Neural cell (in vitro differentiated cells): ENCODE data around the gene GPR142. TPM values are rescaled to one million over a fixed set of nuclear protein-coding genes. Genes with fewer than 3 reads are reported as not detected.

Experiments
- H2AFZ ChIP-seq: fragments of 200-600, 300-800 bp; sonication (generic), shearing (Covaris generic); 2 replicates; pipeline ENCODE4 v1.6.0; 2014; ENCODE audit warnings: low read depth, mild to moderate bottlenecking, antibody characterized with exemption, low read length, moderate library complexity
- H3F3A ChIP-seq: fragments of 200-600 bp; shearing (Covaris generic); 2 replicates; pipeline ENCODE4 v1.6.1; 2016; ENCODE audit warnings: mild to moderate bottlenecking, moderate library complexity, mixed read lengths, antibody characterized with exemption, low read length; ENCODE audit not compliant: insufficient read depth, poor library complexity, severe bottlenecking
- H3K27ac ChIP-seq: fragments of 200-600, 300-800 bp; sonication (generic), shearing (Covaris generic); 2 replicates; pipeline ENCODE4 v1.5.1; 2014; ENCODE audit warnings: mild to moderate bottlenecking, low read length, moderate library complexity
- H3K27me3 ChIP-seq: fragments of 300-800, 200-600 bp; sonication (generic), shearing (Covaris generic); 2 replicates; pipeline ENCODE4 v1.6.0; 2014; ENCODE audit warnings: mild to moderate bottlenecking, low read depth, low read length, moderate library complexity; ENCODE audit not compliant: insufficient read depth
- H3K36me3 ChIP-seq: fragments of 300-800, 200-600 bp; sonication (generic), shearing (Covaris generic); 2 replicates; pipeline ENCODE4 v1.5.1; 2014; ENCODE audit warnings: mild to moderate bottlenecking, antibody characterized with exemption, low read length, moderate library complexity; ENCODE audit not compliant: insufficient read depth
- H3K4me2 ChIP-seq: fragments of 300-800, 200-600 bp; sonication (generic), shearing (Covaris generic); 2 replicates; pipeline ENCODE4 v1.6.0; 2014; ENCODE audit warnings: mild to moderate bottlenecking, low read length
- H3K4me3 ChIP-seq: fragments of 300-800, 200-600 bp; sonication (generic), shearing (Covaris generic); 2 replicates; pipeline ENCODE4 v1.5.1; 2014; ENCODE audit warnings: mild to moderate bottlenecking, low read length, moderate library complexity
- H3K79me2 ChIP-seq: fragments of 200-600 bp; shearing (Covaris generic); replicated peaks from 2 replicates; pipeline ENCODE4 v1.6.0; 2014; ENCODE audit warnings: mild to moderate bottlenecking, low read length, moderate library complexity; ENCODE audit not compliant: insufficient read depth
- H3K9ac ChIP-seq: fragments of 300-800, 200-600 bp; sonication (generic), shearing (Covaris generic); 2 replicates; pipeline ENCODE4 v1.6.1; 2016; ENCODE audit warnings: mild to moderate bottlenecking, low read length, mixed read lengths
- H3K9me2 ChIP-seq: fragments of 200-600 bp; shearing (Covaris generic); 2 replicates; pipeline ENCODE4 v1.6.1; 2016; ENCODE audit warnings: mild to moderate bottlenecking, low read length, mixed read lengths; ENCODE audit not compliant: insufficient read depth
- H3K9me3 ChIP-seq: fragments of 200-600, 300-800 bp; sonication (generic), shearing (Covaris generic); 2 replicates; pipeline ENCODE4 v1.6.1; 2016; ENCODE audit warnings: mild to moderate bottlenecking, mixed run types, low read length, moderate library complexity, mixed read lengths
- H4K20me1 ChIP-seq: fragments of 200-600 bp; shearing (Covaris generic); 2 replicates; pipeline ENCODE4 v1.6.1; 2016; ENCODE audit warnings: mild to moderate bottlenecking, mixed run types; ENCODE audit not compliant: insufficient read depth
- EP300 ChIP-seq: fragments of 450-650 bp; conservative IDR thresholded peaks from 2 replicates; pipeline ENCODE4 v1.6.1; 2014; ENCODE audit warnings: antibody characterized with exemption, mild to moderate bottlenecking, moderate library complexity; ENCODE audit not compliant: poor library complexity, severe bottlenecking
- EZH2 ChIP-seq: fragments of 200-600, 300-800 bp; shearing (Covaris generic), sonication (generic); IDR thresholded peaks from 2 replicates; pipeline ENCODE4 v1.6.1; 2014; ENCODE audit warnings: antibody characterized with exemption, low read length, borderline replicate concordance, mild to moderate bottlenecking; ENCODE audit not compliant: insufficient read depth, poor library complexity, severe bottlenecking
- MXI1 ChIP-seq: fragments of 450-650 bp; conservative IDR thresholded peaks from 2 replicates; pipeline ENCODE4 v1.6.1; 2014; ENCODE audit warnings: antibody characterized with exemption, mild to moderate bottlenecking; ENCODE audit not compliant: poor library complexity, severe bottlenecking
- POLR2AphosphoS5 ChIP-seq: IDR thresholded peaks from 2 replicates; pipeline ENCODE4 v1.6.1; 2012
- RAD21 ChIP-seq: fragments of 450-650 bp; conservative IDR thresholded peaks from 2 replicates; pipeline ENCODE4 v1.6.1; 2014; ENCODE audit warnings: antibody characterized with exemption, mild to moderate bottlenecking, moderate library complexity
- SMC3 ChIP-seq: fragments of 450-650 bp; conservative IDR thresholded peaks from 2 replicates; pipeline ENCODE4 v1.6.1; 2014; ENCODE audit warnings: antibody characterized with exemption, mild to moderate bottlenecking, moderate library complexity; ENCODE audit not compliant: poor library complexity
- TAF1 ChIP-seq: IDR thresholded peaks from 2 replicates; pipeline ENCODE4 v1.6.1; 2012; ENCODE audit warnings: low read depth
- polyA plus RNA-seq: library from polyadenylated mRNA; depleted of rRNA; stranded (reverse); fragments of >200 nt; gene quantifications from 2 replicates; pipeline ENCODE4 v1.2.3, GENCODE V29; 2014
- TF ChIP-seq, protein P1 (sequence below): IDR thresholded peaks from 2 replicates; pipeline ENCODE4 v1.6.1; 2012; ENCODE audit warnings: borderline replicate concordance
- TF ChIP-seq, protein P2 (sequence below): fragments of 450-650 bp; IDR thresholded peaks from 2 replicates; pipeline ENCODE4 v1.5.1; 2014; ENCODE audit warnings: antibody characterized with exemption, mild to moderate bottlenecking, moderate library complexity; ENCODE audit not compliant: poor library complexity, severe bottlenecking

Gene GPR142
- polyA plus RNA-seq, 1 donor from 2014 or later = not detected

DNA sequence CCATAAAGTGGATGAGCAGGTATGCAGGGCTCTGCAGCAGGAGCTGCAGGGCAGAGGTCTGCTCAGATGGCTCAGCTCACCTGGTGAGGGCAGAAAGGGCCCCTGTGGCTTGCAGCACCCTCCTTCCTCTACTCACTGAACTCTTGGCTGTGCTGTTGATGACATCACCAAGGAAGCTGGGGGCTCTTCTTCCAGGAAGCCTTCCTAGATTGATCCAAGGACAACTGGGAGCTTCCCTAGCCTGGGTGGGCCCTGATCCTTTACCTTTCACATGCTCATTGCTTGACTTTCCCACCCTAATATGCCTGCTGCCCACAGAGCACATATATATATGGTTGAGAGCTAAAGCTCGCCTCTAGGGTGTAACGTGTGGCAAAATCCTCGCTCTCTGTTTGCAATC is 38.8 kb upstream of the GPR142 start:
- Histone ChIP-seq H3K9ac (no peak overlapping the region), H3K4me3 (no peak overlapping the region), H3F3A (no peaks in the 10 kb centered on the region), H3K4me2 (no peak overlapping the region), H4K20me1 (no peaks in the 10 kb centered on the region), H3K36me3 (no peaks in the 10 kb centered on the region), H3K27me3 (peaks cover 34% of the 10 kb centered on the region), H3K27ac (no peak overlapping the region), H2AFZ (no peak overlapping the region), H3K9me2 (no peaks in the 10 kb centered on the region), H3K79me2 (no peaks in the 10 kb centered on the region), H3K9me3 (no peaks in the 10 kb centered on the region)
- TF ChIP-seq SMC3 = no peak

DNA sequence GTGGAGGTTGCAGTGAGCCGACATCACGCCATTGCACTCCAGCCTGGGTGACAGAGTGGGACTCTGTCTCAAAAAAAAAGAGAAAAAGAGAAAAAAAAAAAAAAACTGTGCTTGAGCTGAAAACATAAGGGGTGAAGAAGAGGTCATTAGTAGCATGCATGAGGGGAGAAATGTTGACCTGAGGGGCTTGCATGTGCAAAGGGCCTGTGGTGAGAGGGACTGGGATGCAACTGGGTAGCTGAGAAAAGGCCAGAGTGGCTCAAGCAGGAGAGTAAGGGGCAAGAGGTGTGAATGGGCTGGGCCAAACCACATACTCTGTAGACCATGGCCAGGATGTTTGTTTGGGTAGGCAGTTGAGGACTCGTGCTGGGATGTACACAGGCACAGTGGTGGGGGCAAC is 37.9 kb upstream of the GPR142 start:
- H3K79me2 ChIP-seq = no peaks in the 10 kb centered on the region
- H3K9me3 ChIP-seq = no peaks in the 10 kb centered on the region
- H2AFZ ChIP-seq = no peak overlapping the region
- no peak overlapping the region for H3K4me3 ChIP-seq
- peaks cover 29% of the 10 kb centered on the region for H3K27me3 ChIP-seq
- H3K4me2 ChIP-seq = no peak overlapping the region
- no peak overlapping the region for H3K27ac ChIP-seq
- no peaks in the 10 kb centered on the region for H4K20me1 ChIP-seq
- H3K36me3 ChIP-seq = no peaks in the 10 kb centered on the region
- no peaks in the 10 kb centered on the region for H3F3A ChIP-seq
- TF ChIP-seq TAF1 (no peak), SMC3 (no peak), EP300 (no peak), MXI1 (no peak), RAD21 (no peak), POLR2AphosphoS5 (no peak), EZH2 (no peak)
- TF ChIP-seq, protein P1, sequence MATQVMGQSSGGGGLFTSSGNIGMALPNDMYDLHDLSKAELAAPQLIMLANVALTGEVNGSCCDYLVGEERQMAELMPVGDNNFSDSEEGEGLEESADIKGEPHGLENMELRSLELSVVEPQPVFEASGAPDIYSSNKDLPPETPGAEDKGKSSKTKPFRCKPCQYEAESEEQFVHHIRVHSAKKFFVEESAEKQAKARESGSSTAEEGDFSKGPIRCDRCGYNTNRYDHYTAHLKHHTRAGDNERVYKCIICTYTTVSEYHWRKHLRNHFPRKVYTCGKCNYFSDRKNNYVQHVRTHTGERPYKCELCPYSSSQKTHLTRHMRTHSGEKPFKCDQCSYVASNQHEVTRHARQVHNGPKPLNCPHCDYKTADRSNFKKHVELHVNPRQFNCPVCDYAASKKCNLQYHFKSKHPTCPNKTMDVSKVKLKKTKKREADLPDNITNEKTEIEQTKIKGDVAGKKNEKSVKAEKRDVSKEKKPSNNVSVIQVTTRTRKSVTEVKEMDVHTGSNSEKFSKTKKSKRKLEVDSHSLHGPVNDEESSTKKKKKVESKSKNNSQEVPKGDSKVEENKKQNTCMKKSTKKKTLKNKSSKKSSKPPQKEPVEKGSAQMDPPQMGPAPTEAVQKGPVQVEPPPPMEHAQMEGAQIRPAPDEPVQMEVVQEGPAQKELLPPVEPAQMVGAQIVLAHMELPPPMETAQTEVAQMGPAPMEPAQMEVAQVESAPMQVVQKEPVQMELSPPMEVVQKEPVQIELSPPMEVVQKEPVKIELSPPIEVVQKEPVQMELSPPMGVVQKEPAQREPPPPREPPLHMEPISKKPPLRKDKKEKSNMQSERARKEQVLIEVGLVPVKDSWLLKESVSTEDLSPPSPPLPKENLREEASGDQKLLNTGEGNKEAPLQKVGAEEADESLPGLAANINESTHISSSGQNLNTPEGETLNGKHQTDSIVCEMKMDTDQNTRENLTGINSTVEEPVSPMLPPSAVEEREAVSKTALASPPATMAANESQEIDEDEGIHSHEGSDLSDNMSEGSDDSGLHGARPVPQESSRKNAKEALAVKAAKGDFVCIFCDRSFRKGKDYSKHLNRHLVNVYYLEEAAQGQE = no peak
- TF ChIP-seq, protein P2, sequence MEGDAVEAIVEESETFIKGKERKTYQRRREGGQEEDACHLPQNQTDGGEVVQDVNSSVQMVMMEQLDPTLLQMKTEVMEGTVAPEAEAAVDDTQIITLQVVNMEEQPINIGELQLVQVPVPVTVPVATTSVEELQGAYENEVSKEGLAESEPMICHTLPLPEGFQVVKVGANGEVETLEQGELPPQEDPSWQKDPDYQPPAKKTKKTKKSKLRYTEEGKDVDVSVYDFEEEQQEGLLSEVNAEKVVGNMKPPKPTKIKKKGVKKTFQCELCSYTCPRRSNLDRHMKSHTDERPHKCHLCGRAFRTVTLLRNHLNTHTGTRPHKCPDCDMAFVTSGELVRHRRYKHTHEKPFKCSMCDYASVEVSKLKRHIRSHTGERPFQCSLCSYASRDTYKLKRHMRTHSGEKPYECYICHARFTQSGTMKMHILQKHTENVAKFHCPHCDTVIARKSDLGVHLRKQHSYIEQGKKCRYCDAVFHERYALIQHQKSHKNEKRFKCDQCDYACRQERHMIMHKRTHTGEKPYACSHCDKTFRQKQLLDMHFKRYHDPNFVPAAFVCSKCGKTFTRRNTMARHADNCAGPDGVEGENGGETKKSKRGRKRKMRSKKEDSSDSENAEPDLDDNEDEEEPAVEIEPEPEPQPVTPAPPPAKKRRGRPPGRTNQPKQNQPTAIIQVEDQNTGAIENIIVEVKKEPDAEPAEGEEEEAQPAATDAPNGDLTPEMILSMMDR = no peak
- no peak overlapping the region for H3K9ac ChIP-seq
- no peaks in the 10 kb centered on the region for H3K9me2 ChIP-seq

DNA sequence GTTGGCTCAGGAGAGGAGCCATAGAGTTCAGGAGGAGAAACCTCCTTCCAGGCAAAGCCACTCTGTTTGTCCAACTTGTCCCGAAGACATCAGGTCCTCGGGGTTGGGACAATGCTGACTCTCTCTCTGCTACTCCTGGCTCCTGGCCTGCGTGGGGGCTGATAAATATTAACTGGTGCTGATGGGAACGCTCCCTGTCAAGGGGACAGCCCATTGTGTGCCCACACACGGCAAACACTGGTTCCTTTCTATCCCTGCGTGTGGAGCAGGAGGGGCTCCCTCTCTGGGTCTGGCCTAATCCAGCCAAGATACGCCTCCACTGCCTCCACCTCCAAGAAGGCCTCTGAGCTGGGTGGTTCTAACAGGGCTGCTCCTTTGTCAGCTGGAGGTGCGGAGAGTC is 36.9 kb upstream of the GPR142 start:
- Histone ChIP-seq H3K27ac (no peak overlapping the region), H3K4me3 (no peak overlapping the region), H3K9me2 (no peaks in the 10 kb centered on the region), H3F3A (no peaks in the 10 kb centered on the region), H2AFZ (no peak overlapping the region), H3K9me3 (no peaks in the 10 kb centered on the region), H3K4me2 (no peak overlapping the region), H3K27me3 (peaks cover 19% of the 10 kb centered on the region), H3K9ac (no peak overlapping the region), H3K79me2 (no peaks in the 10 kb centered on the region), H4K20me1 (no peaks in the 10 kb centered on the region), H3K36me3 (no peaks in the 10 kb centered on the region)
- TF ChIP-seq SMC3 (no peak), MXI1 (no peak), EP300 (no peak), EZH2 (no peak), POLR2AphosphoS5 (no peak)
- TF ChIP-seq, protein P2 = no peak
